Embryonic facial prominence (tissue), 1 donor: ENCODE results near the gene SLC8A2.

Experiments used
- DNase-seq: peaks from one replicate; pipeline ENCODE4 v3.0.0-alpha.2; 2016; ENCODE audit errors: extremely low spot score

The SLC8A2 gene

DNA sequence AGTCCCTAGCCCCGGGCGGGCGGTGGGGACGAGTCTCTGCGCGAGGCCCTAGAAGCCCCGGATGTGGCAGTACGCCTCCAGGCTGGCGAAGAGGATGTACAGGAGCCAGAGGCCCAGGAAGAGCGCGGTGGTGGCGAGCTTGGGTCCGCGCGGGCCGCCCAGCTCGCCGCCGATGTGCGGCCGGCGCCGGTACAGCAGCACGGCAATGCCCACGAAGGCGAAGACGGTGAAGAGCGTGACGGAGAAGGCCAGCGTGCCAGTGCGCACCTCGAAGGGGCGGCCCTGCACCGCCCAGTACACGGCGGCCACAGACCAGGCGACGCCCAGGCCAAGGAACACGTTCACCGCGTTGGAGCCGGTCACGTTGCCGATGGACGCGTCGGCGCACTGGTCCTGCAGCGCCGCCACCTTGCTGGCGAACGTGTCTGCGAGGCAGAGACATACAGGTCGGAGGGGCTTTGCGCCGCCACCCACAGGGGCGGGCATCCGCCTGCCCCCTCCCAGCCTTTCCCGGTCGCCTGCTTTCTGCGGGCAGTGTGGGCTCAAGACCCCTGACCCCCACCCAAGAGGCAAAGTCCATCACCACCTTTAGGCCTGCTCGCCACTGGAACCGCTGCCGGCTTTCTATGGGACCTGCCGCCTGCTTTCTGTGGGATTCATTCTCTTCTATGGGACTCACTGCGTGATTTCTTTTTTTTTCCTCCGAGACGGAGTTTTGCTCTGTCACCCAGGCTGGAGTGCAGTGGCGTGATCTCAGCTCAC is 41.5 kb downstream of the SLC8A2 start:
- DNase-seq: no peak

DNA sequence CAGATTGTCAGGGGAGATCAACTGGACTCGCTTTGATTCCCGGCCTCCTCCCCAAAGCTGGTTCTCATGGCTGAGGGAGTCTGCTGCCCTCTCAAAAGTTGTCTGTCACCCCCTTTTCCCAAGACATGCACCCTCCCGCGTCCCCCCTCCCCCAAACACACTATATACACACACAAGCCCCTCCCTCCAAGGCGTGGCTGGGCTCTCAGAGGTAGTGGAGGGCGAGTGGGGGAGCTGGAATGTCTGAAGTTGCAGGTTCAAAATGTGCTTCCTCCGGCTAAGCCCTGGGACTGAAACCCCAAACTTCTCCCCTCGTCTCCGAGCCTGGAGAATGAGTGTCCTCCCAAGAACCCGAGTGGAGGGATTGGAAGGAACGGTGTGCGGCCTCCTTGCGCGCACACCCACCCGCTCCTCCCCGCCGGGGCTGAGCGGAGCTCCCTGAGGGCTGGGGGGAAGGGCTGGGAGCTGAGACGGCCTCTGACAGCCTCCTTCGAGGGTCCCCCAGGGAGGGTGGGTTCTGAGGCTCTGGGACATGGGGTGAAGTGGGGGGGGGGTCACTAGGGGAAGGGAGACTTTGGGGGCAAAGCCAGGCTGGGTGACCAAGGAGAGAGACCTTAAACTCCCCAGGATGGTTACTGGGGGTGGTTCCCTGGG is 42.4 kb downstream of the SLC8A2 start:
- no peak for DNase-seq

DNA sequence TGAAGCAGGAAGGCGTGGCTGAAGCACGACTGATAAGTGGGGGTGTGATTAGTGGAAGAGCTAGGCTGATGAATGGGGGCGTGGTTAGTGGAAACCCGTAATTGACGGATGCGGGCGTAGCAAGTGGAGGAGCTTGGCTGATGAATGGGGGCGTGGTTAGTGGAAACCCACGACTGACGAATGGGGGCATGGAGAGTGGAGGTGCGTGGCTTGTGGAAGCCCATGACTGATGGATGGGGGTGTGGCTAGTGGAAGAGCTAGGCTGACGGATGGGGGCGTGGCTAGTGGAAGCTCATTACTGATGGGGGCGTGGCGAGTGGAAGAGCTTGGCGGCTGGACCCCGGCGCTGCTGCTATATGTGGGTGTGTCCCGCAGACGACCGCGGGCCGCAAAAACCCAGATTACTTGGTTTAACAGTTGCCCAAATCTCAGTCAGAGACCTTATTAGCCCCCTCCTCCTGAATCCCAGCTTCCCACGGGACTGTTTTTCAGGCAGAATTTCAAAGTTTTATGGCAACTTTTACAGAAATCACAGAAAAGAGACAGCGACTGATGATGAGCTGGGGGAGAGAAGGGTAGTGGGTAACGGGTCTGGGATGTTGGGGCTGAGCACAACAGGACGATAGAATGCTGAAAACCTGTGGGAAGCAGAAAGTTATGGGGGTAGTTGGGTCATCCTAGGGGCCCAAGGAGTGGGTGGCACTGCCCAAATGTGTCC is 43.4 kb downstream of the SLC8A2 start:
- peak; percentile 75 for DNase-seq

DNA sequence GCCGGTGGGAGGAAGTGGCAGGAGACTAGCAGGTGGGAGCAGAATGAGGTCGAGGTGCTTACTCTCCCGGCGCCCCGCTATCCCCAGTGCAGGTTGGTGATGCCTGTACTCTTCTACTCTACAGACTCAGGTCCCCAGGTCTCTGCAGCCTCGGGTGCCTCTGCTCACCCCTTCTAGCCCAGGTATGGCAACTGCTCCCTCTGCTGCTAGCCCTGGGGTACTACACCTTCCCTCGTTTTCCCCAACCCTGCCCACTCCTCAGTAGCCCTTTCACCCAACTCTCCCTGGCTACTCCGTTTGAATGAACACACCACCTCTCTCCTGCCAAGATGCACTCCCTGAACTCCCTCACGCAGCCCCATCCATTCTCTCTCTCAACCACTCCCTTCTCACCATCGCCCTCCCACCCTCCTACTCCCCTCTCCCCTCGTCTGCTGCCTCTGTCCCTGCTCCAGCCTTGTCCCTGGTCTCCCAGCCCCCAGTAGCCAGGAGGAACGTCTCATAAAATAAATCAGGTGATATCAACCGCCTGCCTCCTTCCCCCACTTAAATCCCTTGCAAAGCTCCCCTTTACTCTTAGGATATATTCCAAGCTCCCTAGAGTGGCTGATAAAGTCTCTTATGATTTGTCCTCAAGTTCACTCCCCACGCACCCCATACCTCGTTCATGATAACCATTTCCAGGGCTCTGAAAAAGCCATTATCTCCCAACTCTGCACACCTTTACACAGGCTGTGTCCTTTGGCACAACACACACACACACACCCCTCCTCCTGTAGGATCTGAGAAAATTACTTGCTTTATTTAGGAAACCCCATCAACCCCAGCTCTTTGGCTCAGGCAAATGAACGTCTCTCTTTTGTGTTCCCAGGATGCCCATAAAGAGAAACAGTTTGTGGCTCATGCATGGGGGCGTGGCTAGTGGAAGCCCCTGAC is 44.2 kb downstream of the SLC8A2 start:
- DNase-seq: no peak

DNA sequence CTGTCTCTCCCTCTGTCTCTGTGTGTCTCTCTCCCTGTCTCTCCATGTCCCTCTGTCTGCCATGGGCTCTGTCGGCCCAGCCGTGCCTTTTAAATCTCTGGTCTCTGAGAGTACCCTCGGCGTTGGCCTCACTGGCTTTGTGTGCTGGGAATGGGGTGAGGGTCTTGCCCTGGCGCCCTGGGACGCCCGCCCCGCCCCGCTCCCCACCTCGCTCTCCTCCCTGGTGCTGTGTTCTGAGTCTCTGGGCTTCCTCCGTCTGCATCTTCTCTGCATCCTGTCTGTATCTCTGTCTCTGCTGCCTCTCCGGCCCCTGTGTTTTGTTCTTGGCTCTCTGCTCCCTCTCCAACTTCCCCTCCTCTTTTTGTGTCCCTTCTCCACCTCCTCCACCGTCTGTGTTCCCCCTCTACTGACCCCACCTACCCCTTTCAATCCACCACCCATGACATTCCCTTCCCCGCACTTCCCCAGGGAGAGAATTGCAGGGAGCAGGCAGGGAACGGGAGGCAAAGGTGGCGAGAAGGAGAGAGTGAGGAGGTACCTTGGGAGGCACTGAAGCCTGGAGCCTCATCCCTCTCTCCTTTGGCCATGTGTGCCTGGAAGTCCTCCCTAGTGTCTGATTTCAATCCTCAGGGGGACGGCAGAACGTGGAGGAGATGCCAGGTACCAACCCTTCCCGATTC is 48.4 kb downstream of the SLC8A2 start:
- DNase-seq: no peak

DNA sequence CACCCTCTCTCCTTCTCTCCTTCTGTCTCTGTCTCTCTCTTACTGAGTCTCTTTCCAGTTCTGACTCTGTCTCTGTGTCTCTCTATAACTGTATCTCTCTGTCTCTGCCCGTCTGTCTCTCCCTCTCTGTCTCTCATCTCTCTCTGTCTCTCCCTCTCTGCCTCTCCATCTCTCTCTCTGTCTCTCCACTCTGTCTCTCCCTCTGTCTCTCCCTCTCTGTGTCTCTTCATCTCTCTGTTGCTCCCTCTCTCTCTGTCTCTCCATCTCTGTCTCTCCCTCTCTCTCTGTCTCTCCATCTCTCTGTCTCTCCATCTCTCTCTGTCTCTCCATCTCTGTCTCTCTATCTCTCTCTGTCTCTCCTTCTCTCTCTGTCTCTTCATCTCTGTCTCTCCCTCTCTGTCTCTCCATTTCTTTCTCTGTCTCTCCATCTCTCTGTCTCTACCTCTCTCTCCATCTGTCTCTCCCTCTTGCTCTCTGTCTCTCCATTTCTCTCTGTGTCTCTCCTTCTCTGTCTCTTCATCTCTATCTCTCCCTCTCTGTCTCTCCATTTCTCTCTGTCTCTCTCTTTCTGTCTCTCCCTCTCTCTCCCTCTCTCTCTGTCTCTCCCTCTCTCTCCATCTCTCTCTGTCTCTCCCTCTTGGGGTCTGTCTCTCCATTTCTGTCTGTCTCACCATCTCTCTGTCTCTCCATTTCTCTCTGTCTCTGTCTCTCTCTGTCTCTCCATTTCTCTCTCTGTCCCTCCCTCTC is 49.1 kb downstream of the SLC8A2 start:
- no peak for DNase-seq

DNA sequence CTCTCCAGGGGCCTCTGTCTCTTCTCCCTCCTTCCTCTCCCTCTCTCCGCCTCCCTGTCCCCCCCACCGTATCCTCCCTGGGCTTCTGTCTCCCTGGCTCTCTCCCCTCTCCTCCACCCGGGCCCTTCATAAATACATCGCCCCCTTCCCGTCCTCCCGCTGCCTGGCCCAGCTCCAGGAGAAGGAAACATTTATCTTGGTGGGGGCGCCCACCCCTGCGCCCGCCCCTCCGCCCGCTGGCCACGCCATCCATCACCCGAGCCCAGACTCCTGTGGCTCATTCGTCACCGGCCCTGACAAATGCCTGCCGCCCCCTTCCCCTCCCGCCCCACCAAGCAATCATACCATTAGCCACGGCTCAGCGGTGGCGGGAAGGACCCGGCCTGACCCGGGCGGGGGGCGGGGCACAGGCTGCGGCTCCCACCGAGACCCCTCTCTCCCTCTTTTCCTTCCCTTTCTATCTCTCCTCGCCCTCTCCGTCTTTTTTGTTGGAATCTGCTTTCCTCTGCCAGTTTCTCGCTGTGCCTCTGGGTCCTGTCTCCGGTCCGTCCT is 49.8 kb downstream of the SLC8A2 start:
- DNase-seq: no peak

DNA sequence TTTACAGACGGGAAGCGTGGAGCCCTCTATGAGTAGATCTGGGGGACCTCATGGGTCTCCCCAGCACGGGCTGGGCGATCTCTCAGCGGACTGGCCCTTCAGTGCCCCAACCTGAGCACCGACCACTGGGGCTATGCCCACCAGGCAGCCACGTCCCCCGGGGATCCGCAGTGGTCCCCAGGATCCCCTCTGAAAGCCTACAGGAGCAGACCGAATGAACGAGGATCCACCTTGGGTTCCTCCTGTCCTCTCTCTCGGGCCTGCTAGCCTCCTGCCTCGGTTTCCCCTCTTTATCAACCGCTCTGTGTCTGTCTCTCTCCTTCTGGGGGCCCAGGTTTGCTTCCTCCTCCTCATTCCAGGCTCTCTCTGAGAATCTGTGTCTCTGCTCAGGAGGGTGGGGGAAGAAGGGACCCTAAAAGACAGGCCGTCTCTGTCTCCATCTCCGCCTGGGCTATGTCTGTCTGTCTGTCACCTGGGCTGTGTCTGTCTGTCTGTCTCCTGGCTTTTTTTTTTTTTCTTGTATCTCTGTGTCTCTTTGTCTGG is 50.4 kb downstream of the SLC8A2 start:
- DNase-seq: no peak

DNA sequence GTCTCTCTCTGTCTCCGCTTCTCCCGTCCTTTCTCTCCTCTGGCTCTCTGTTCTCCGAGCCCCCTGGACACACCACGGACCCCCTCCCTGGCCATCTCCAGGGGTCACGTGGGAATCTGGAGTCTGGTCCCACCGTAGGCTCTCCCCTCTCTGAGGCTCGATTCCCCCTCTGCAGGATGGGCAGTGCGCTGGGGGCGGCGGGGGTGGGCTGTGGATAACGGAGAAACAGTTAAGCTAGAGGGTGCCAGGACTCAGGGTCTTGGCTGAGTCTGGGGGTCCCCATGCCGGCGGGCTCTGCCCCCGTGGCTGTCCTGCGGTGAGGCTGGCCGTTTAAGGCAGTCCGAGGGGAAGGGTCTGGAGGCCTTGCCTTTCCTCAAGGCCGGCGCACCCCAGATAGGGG is 51.9 kb downstream of the SLC8A2 start:
- no peak for DNase-seq

DNA sequence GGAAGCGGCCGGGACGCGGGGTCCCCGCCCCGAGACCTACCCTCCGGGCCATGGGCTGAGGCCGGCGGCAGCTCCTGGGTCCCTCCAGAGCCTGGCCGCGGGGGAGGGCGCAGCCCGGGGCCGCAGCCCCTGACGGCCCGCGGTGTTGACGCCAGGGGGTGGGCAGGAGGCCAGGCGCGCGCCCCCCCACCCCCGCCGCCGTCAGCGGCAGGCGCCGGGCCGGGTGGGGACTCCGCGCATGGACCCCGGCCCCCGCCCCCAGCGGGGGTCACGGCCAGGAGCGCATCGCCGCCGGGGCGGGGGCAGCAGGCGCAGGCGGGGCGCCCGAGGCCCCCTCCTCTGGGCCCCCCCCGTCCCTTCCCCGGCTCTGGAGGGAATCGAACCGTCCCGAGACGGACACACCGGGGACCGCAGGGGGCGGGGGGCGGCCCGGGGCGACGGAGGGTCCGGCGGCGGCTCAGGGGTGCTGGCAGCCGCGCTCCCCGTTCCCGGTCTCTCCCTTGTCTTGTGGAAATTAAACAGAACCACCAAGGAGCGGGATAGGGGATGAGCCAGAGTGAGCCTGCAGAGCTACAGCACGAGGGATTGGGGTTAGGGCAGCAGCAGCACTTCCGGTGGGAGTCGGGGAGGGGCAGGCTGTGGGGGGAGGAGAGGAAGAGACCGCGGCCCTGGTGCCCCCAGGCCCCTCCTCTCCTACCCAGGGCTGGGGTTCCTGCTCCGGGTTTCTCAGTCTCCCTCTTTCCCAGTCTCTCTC is 52.5 kb downstream of the SLC8A2 start, which contains the start of gene MEIS3:
Gene MEIS3, minus strand, starts transcription at position 498 of the 754 bp plus-strand sequence. Its CDS starts 446 bp downstream, at position 52.
- no peak for DNase-seq

DNA sequence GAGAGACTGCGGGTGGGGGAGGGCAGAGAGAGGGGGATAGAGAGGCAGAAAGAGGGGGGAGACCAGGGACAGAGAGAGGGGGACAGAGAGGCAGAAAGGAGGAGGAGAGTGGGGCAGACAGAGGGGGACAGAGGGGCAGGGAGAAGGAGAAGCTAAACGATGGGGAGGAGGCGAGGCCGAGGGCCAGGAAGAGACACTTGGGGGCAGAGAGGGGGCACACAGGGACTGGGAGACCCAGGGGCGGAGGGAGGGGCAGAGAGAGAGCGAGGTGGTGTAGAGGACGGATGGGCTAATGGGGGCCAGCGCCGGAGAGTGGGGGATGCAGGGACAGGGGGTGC is 53.0 kb downstream of the SLC8A2 start:
- DNase-seq: no peak

DNA sequence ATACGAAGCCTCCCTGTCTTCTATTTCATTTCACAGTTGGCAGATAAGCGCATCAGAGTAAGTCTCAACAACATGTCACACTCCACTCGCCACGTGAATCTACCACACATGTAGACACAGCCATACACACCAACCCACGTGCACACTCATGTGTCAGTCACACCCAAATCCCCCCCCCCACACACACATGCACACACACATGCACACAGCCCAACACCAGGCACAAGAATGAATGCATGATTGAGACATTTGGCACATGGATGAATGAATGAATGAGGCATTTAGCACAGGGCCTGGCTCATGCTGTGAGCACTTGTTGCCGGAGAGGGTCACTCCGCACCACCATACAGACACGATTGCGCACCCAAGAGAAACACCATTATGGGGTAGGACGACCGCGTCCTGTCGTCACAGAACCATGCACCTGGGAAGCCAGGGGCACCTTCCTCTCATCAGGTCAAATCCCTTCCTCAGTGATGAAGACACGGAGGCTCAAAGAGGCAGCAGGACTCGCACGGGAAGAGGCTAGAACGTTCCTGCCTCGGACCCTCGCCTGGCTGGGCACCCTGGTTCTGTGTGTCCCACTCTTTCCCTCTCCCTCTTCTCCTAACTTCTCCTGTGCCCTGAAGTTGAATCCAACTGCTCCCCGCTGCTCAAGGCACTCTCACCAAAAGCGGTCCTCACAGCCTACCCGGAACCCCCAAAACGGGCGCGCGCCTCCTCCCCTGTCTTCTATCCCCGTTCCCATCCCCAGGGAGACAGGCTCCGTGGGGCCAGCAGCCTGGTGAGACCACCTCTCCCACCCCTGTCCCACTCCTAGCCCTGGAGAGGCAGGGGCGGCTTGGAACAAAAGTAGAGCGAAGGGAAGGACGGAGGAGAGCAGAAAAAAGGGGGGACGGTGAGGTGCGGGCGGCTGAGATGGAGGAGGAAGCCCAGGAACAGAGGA is 53.7 kb downstream of the SLC8A2 start:
- DNase-seq: no peak

DNA sequence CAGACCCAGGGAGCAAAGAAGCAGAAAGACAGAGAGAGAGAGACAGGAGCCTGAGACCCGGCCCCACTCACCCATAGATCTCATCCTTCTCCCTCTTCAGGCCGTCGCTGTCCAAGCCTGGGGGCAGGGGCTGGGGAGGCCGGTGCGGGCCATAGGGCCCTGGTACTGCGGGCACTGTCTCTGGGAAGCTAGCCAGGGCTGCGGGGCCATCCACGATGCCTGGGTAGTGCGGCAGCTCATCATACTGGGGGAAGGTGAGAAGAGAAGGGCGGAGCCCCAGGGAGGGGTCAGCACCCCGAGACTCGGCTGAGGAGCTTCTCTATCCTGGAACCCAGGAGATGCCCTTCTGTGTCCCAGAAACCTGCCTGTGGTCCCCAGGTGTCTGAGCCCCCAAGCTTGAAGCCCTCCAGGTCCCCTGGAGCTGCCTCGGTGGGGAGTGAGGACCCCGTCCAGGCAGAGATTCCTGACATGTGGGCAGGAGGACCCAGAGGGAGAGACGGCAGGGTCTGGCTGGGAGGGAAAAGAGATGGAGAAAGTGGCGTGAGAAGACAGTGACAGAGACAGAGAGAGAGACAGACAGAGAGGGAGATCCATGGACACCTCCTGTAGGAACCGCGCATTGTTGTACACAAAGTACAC is 54.5 kb downstream of the SLC8A2 start:
- DNase-seq: no peak

DNA sequence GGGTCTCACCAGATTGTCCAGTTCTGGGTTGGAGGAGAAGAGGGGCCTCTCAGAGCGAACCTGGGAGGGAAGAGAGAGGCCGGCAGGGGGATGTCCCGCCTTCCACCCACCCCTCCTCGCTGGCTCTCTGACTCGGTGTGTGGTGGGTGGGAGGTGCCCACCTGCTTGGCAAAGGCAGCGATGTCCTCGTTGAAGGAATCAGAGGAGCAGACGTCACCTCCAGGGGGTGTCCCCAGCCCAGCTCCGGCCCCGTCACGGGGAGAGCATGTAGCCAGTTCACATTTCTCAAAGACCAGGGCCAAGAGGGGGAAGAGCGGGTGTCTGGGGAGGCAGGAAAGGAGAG is 55.1 kb downstream of the SLC8A2 start:
- DNase-seq: no peak

DNA sequence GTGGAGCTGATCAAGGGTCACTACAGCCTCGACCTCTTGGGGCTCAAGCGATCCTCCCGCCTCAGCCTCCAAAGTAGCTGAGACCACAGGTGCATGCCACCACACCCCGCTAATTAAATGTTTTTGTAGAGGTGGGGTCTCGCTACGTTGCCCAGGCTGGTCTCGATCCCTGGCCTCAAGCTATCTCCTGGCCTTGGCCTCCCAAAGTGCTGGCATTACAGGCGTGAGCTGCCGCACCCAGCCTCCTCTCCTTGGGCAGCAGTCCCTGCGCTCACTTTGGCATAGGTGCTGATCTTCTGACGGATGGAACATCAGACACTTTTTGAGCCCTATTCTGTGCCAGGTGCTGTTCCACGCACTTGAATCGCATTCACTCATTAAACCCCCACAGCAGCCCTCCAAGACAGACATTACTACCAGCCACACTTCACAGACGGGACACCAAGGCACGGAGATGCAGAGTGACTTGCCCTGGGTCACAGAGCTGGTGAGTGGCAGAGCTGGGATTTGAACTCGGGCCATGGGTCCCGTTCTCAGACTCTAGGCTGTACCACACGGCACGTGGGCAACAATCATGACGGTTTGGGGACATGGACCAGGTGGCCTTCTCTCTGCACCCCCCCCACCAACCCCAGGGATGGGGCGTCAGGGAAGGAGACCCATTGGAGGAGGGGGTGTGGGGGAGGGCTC is 55.6 kb downstream of the SLC8A2 start:
- no peak for DNase-seq

DNA sequence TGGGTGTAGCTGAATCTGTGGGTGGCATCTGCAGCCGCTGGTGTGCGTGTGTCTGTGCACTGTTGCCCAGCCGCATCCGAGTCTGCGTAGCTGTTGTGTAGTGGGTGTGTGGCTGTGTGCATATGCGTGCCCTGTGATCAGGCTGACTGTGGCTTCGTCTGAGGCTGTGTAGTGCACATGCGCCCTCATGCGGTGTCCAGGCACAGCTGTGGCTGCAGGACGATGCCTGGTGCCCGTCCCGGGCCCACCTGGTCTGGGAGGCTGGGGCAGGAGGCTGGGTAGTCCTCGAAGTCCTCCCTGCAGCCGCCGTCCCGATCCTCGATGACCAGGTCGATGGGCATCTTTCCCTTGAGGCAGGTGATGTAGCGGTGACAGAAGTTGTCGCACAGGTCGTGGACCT is 57.2 kb downstream of the SLC8A2 start:
- no peak for DNase-seq

DNA sequence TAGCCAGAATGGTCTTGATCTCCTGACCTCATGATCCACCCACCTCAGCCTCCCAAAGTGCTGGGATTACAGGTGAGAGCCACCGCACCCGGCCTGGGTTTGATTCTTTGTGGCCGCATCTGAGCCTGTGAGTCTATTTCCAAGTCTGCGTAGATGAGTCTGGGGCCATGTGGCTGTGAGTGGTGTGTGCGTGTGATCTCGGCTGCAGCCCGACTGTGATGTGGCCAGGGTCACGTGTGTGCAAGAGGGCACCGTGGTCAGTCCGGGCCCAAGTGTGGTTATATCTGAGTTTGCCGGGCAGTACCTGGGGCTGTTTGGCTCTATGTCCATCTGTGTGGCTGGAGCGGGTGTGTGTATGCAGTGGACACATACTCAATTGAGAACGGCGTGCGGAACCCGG is 57.8 kb downstream of the SLC8A2 start:
- no peak for DNase-seq
